ENCODE data around the gene FAM76B.

FAM76B gene

DNA sequence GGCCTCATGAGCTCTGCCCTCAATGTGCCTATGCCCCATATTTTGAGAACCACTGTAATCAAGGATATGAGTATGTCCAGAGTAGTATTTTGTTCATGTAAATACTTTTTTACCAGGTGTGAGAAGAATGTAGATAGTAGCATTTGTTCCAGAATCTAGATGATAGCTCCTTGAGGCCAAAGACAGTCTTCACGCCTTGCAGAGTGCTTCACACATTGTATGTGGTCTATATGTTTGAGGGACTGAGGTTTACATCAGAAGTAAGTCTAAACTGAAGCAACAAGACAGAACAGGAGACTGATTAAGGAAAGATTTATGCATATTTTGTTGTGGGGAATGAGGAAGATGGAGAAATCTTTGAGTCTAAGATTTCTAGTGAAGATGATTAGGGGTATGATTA, 13.2 kb upstream of the FAM76B start:
- no peak for DNase-seq (ENCODE audit: low spot score)
- Histone ChIP-seq H3K27ac (no peak overlapping the region), H3K4me3 (no peak overlapping the region)
- TF ChIP-seq, protein P1, sequence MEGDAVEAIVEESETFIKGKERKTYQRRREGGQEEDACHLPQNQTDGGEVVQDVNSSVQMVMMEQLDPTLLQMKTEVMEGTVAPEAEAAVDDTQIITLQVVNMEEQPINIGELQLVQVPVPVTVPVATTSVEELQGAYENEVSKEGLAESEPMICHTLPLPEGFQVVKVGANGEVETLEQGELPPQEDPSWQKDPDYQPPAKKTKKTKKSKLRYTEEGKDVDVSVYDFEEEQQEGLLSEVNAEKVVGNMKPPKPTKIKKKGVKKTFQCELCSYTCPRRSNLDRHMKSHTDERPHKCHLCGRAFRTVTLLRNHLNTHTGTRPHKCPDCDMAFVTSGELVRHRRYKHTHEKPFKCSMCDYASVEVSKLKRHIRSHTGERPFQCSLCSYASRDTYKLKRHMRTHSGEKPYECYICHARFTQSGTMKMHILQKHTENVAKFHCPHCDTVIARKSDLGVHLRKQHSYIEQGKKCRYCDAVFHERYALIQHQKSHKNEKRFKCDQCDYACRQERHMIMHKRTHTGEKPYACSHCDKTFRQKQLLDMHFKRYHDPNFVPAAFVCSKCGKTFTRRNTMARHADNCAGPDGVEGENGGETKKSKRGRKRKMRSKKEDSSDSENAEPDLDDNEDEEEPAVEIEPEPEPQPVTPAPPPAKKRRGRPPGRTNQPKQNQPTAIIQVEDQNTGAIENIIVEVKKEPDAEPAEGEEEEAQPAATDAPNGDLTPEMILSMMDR (IDR thresholded peaks at IDR 0.05) = no peak

DNA sequence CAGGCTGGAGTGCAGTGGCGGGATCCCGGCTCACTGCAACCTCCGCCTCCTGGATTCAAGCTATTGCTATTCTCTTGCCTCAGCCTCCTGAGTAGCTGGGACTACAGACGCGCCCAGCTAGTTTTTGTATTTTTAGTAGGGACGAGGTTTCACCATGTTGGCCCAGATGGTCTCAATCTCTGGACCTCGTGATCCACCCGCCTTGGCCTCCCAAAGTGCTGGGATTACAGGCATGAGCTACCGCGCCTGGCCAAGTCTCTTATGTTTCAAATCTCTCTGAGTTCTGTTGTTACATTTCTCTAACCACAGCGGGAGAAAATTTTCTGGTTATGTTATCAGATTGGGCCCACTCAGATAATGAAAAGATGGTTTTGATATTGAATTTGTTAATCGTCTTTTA, 10.9 kb upstream of the FAM76B start:
- TF ChIP-seq, protein P1 (IDR thresholded peaks at IDR 0.05) = no peak
- H3K27ac ChIP-seq = no peak overlapping the region
- no peak for DNase-seq (ENCODE audit: low spot score)
- no peak overlapping the region for H3K4me3 ChIP-seq

DNA sequence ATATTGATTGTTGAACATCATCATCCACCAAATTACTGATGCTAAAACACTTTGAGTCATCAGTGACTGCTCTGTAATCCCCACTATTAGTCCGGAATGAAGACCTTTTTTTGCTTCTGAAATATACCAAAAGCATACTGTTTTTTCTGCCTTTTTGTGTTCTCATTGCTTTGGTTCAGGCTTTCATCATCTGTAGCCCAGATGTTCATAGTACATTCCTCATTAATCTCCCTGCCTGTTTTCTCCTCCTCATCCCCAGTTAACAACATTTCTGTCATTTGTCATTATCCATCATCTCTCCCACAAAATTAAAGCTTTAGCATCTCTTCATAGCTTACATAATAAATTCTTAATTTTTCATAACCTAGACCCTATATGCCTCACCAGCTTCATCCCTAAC, 10.0 kb upstream of the FAM76B start:
- TF ChIP-seq, protein P1 (IDR thresholded peaks at IDR 0.05) = no peak
- Histone ChIP-seq H3K4me3 (no peak overlapping the region), H3K27ac (no peak overlapping the region)
- DNase-seq (ENCODE audit: low spot score) = no peak

DNA sequence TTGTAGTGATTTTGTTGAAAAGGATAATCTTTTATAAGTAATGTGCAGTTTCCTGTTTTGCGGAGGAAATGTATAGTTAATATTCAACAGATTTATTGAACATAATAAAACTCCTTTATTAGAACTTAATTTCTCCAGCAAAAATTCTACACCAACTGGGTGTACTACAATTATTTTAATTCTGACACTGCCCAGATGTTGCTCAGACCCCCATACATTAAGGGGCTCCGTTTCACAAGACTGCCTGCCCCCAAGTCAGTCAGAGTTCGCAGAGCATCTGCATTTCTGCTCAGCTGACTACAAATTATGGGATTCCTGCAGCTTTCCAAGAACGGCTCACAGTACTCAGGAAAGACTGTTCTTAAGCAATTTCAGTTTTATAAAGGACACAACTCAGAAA, 6.9 kb upstream of the FAM76B start:
- TF ChIP-seq, protein P1 (IDR thresholded peaks at IDR 0.05) = no peak
- no peak overlapping the region for H3K27ac ChIP-seq
- no peak for DNase-seq (ENCODE audit: low spot score)
- no peak overlapping the region for H3K4me3 ChIP-seq

DNA sequence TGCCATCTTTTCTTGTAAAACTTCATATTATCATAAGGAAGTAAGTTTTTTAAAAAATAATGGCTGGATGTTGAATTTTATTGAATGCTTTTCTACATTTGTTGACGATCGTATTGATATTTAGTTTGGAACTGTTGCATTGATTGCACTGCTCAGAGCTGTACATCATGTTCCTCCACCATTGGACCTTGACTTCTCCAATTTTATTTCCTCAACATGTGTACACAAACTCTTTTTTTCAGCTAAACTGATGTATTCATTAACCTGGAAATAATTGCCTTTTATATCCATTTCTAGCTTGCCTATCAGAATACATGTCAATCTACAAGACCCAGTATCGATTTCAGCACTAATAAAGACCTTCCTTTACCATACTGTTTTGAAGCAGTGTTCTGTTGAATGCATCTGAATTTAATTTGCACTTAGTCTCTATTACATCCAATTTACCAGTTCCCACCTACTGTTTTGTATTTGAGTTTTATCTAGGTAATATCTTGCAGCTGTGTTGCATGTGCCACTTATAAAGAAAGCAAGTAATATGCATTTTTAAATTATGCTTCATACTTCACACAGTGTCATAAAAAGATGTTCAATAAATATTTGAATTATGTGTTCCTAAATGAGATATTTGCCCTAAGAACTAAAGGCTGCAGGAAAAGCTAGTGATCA, 6.2 kb upstream of the FAM76B start:
- Histone ChIP-seq H3K4me3 (no peak overlapping the region), H3K27ac (no peak overlapping the region)
- TF ChIP-seq, protein P1 (IDR thresholded peaks at IDR 0.05) = no peak
- DNase-seq (ENCODE audit: low spot score) = no peak

DNA sequence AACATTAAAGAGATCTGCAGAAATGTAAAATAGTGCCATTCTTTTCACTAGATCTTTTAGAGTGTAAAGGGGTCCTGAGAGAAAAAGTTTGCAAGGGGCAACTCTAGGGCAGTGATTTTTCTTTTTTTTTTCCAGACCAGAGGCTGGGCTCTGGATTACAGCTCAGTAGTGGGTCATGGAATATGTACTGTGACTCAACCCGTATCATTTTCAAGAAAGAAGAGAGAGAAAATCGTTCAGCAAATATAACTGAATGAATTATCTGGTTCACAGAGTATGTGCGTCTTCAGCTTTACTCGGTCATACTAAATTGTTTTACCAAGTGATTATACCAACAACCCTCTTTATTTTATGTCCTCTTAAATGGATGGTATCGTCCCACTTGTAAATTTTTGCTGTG, 4.5 kb upstream of the FAM76B start:
- no peak for DNase-seq (ENCODE audit: low spot score)
- H3K27ac ChIP-seq = no peak overlapping the region
- H3K4me3 ChIP-seq = no peak overlapping the region
- TF ChIP-seq, protein P1 (IDR thresholded peaks at IDR 0.05) = no peak

DNA sequence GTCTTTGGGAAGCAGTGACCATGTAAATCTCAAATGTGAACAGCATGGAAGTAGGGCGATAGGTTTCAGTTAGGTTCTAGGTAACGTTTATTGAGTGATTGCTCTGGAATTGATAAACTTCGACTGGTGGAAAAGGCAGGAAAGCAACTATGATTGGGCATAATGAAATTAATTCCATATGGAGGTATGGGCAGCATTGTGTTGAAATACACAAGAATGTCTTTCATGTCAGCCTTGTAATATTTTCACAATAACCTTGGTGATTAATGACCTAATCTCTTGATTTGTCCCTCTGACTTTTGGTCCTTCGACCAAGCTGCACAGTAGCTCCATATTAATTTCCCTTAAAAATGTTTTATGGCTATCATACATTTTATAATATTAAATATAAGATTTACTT, 3.5 kb upstream of the FAM76B start:
- Histone ChIP-seq H3K4me3 (no peak overlapping the region), H3K27ac (no peak overlapping the region)
- TF ChIP-seq, protein P1 (IDR thresholded peaks at IDR 0.05) = no peak
- DNase-seq (ENCODE audit: low spot score) = no peak
